SKM-1 treated with dmso at 0.1 percent for 144 hours (cell line): ENCODE data around the gene GGA1.

ENCODE experiments used
- DNase-seq: peaks from one replicate; lab custom pipeline; 2025; ENCODE audit not compliant: unreplicated experiment; lab: John Stamatoyannopoulos, UW

GGA1 gene, protein sequence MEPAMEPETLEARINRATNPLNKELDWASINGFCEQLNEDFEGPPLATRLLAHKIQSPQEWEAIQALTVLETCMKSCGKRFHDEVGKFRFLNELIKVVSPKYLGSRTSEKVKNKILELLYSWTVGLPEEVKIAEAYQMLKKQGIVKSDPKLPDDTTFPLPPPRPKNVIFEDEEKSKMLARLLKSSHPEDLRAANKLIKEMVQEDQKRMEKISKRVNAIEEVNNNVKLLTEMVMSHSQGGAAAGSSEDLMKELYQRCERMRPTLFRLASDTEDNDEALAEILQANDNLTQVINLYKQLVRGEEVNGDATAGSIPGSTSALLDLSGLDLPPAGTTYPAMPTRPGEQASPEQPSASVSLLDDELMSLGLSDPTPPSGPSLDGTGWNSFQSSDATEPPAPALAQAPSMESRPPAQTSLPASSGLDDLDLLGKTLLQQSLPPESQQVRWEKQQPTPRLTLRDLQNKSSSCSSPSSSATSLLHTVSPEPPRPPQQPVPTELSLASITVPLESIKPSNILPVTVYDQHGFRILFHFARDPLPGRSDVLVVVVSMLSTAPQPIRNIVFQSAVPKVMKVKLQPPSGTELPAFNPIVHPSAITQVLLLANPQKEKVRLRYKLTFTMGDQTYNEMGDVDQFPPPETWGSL

DNA sequence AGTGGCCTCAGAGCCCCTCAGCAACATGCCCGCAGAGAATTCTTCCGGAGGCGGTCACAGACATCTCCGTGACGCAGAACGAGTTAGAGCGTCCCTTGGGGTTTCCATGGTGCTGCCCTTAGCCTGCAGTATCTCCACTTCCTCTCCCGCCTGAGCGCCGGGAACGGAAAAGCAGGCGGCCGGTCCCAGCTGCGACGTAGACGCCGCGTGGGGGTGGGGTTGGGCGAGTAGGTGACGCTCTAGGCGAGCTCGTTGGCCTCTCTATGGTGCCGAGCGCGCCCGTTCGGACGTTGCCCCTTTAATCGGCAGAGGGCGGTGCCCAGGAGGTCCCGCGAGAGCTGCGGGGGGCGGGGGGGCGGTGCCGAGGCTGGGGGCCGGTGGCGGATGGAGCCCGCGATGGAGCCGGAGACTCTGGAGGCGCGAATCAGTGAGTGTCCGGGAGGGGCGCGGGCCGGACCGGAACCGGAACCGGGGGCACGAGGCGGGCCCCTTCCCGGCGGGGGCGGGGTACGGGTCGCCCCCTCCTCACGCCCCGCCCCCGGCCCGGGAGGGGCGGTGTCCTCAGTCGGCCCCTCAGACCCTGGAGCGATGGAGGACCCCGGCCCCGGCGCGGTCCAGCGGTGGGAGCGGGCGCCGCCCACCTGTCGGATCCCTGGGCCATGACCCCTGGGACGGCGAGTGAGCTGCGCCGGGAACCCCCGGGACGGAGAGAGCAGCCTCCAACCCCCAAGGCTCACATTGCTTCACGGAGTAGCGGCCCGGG lies at the start of gene GGA1:
Gene GGA1, plus strand, starts transcription at position 358 of the 763 bp plus-strand sequence. Its CDS starts 27 bp downstream, at position 385.
- DNase-seq = peak; percentile 96

- DNase-seq = no peak
These were observed 49.1 kb upstream of the GGA1 start for GRCh38 chr22:37559521-37559900.

- DNase-seq = no peak
These were observed 48.6 kb upstream of the GGA1 start, which contains the start of gene CDC42EP1 for GRCh38 chr22:37559901-37560607. CDC42EP1 (plus strand) TSS chr22:37560480; CDS start chr22:37566350, 5,870 bp downstream.

DNA sequence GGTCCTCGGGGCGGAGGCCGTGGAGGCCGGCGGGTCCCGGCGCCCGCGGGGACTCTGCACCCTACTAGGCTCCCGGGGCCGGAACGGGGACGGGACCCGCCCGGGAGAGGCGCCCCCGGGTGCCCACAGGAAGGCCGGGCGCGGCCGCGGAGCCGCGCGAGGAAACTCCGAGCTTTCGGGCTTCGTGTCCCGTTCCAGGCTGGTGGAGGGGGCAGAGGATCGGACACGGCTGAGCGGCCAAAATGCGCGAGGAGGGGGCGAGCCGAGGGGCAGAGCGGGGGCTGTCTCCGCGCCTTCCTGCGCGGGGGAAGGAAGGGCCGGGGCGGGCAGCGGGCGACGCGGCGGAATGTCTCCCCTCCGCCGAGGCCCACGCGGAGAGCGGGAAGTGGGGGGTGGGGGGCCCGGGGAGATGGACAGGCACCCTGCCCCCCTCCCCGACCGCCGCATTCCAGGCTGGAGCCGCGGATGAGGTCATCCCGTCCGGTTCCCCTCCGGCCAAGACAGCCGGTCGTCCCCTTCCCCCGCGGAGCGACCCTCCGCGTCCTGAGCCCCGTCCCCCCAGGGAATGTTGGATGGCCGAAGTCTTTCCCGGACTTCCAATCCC lies 47.9 kb upstream of the GGA1 start:
- DNase-seq = no peak

GRCh38 chr22:37561212-37562048 lies 47.2 kb upstream of the GGA1 start:
- DNase-seq = peak; percentile 64

DNA sequence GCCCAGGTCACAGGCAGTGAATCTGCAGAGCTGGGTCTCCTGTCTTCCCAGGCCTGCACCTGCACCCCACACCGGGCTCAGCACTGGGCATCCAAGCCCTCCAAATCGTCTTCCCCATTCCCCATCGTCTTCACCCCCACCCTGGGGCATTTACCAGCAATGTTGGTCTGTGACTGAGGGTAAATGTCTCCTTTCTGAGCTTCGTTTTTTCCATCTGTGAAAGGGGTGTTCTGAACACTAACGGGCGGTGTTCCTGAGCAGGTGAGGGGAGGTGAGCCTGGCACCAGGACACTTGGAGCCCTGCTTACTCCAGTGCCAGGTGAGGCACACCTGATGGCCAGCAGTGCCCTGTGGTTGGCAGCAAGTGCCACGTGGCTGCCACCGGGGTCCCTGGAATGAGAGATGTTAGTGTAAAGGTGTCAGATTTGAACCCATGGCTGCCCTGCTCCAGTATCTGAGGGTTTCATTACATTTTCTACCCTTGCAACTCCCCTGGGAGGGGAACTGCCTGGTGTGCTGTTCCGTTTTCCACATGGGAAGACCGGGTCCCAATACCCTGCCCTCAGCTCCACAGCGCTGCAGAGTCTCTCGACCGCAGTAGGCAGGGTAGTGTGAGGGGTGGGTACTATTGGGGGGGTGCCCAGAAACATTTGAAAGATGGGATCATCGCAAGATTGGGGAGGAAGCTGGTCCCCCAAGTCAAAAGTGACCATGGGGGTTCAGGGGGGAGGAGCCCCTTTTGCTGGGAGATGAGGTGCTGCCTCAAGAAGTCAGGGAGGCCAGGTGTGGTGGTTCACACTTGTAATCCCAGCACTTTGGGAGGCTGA lies 46.4 kb upstream of the GGA1 start:
- DNase-seq = no peak

DNA sequence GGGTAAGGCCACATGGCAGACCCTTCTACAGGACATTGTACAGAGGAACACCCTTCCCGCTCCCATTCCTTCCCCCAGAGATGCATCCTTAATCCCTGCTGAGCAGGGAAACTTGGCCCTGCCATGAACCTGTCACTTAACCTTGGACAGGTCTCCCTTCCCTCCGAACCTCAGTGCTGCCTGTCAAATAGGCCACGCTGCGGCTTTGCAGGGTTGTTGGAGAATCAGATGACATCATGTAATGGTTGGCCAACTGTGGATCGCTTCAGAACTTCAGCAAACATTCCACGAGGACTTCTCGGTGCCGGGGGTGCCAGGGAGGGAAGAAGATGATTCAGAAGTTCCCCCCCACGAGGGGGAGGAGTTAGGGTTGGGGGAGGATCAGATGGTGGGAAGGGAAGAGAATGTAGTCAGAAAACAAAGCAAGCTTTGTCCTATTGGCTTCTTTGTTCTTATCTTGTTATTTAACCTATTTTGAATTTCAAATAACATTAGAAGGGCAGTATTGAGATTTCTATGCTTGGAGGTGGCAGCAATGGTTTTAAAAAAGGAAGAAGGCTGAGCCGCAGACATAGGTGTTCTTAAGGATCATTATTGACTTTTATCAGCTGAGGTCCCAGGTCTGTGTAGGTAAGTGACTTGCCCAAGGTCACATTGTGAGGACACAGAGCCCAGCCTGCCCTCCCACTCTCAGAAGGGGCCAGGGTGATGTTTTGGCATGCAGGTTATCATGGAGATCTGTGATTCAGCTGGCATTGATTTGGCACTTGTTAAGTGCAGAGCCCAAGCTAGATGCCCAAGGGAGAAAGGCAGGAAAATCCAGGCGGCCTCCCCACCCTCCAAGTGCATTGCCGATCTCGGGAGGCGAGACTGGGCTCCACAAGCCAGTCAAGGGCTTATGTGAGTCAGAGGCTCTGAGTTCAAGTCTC lies 45.2 kb upstream of the GGA1 start:
- DNase-seq = no peak

DNA sequence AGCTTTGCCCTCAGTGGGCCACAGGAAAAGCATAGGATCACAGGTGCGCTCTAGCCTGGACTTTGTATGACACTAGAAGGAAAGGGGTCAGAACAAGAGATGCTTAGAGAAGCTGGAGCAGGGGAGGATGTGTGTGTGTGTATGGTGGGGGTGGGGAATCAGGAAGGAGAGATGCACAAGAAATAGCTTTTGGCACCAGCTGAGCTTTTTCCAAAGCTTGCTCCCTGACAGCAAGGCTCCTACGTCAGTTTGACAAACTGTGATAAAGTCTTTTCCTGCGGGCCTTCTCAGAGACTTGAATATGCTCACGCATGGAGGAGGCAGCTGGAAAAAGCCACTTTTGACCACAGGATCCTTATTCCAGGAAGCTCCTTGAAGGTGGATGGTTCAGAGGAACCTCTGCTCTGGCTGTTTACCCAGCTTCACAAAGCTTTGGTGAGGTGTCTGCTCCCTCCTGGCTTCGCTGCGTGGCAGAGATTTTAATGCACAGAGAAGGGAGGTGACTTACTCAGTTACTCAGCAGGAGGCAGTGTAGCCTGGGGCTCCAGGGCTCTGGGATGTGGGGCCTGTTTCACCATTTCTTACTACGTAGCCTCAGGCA lies 44.4 kb upstream of the GGA1 start:
- no peak for DNase-seq

GRCh38 chr22:37565830-37566229 lies 42.8 kb upstream of the GGA1 start:
- no peak for DNase-seq

DNA sequence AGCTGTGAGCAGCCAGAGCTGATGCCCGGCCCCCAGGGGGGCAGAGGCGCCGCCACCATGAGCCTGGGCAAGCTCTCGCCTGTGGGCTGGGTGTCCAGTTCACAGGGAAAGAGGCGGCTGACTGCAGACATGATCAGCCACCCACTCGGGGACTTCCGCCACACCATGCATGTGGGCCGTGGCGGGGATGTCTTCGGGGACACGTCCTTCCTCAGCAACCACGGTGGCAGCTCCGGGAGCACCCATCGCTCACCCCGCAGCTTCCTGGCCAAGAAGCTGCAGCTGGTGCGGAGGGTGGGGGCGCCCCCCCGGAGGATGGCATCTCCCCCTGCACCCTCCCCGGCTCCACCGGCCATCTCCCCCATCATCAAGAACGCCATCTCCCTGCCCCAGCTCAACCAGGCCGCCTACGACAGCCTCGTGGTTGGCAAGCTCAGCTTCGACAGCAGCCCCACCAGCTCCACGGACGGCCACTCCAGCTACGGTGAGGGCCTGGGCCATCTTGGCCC lies 42.3 kb upstream of the GGA1 start:
- DNase-seq = no peak

- DNase-seq = peak; percentile 50
These were observed 41.5 kb upstream of the GGA1 start for GRCh38 chr22:37566903-37567798.

GRCh38 chr22:37568012-37568411 lies 40.6 kb upstream of the GGA1 start:
- no peak for DNase-seq

DNA sequence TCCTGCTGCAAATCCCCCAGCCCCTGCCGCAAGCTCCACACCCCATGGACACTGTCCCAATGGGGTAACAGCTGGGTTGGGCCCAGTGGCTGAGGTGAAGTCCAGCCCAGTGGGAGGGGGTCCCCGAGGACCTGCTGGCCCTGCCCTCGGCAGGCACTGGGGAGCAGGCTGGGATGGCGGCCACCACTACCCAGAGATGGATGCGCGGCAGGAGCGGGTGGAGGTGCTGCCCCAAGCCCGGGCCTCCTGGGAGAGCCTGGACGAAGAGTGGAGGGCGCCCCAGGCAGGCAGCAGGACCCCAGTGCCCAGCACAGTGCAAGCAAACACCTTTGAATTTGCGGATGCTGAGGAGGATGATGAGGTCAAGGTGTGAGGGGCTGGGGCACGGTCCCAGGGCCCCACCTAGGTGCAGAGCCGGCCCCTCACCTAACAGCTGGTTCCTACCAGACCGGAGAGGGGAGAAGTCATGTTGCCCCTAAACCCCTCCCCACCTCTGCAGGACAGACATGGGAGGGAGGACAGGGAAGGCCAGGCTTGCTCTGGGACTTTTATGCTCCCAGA lies 40.1 kb upstream of the GGA1 start:
- DNase-seq = no peak

DNA sequence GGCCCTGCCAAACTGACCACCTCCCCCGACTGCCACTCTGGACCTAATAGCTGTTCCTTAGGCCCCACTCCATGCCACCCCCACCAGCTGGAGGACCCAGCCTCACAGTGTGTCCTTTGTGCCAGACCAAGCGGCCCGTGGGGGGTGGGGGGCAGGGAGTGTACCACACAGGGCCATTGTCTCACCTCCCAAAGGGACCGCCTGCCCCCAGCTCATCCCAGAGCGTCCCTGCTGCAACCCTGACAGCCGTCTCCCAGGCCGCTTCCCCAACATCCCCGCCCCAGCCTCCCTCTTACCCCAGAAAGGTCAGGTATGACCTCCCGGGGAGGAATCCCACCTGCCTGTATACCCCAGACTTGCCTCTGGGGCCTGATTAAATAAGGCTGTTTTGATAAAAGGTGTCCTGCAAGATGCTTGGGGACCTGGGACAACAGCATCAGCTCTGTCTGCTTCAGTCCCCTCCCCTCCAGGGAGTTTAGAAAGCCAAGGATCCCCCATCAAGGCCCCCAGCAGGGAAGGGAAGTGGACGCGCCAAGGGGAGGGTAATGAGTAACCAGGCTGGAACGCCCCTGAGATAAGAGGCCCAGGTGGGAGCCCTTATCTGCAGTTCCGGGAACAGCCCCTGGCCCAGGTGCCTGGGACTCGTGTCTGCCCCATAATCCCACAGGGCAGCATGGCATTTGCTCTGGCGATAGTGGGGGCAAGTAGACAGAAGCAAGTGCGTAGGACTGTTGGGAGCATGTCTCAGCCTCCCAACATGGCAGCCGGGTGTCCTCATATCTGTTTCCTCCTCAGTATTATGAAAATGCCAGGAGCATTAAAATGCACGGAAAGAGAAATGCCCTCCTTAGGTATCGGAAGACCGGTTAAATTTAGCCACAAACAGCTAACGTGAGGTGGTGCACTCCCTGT lies 39.4 kb upstream of the GGA1 start:
- no peak for DNase-seq
